Measurements from ENCODE around the gene DPYD.

GRCh38 chr1:97640677-97641076 lies 280.2 kb downstream of the DPYD start:
- no peak for TF ChIP-seq CTCF (conservative IDR thresholded peaks at IDR 0.05; ENCODE audit: low read length)
- no peak for TF ChIP-seq EZH2phosphoT487 (IDR thresholded peaks at IDR 0.05; ENCODE audit: borderline replicate concordance)

Data from Loucy (cell line).